CD4-positive, alpha-beta T cell treated with Interleukin-6 for 4 hours (primary cell): ENCODE results near the gene NMRAL1.
A peak's percentile ranks its signal among the peaks of the same experiment; 100 is the strongest.

Experiments
- DNase-seq: peaks from one replicate; pipeline ENCODE4 v3.0.0-alpha.2; 2020; ENCODE audit warnings: mixed read lengths

Gene NMRAL1

GRCh38 chr16:4474192-4474961 is at the start of gene NMRAL1:
NMRAL1 (minus strand) TSS chr16:4474625; CDS start chr16:4474132, 493 bp downstream.
- peak; percentile 89 for DNase-seq

GRCh38 chr16:4523686-4524085 is 49.3 kb upstream of the NMRAL1 start:
- no peak for DNase-seq

GRCh38 chr16:4522051-4522581 is 47.7 kb upstream of the NMRAL1 start:
- no peak for DNase-seq

GRCh38 chr16:4520913-4521312 is 46.5 kb upstream of the NMRAL1 start:
- no peak for DNase-seq

- no peak for DNase-seq
Observed at GRCh38 chr16:4519274-4520058, 45.0 kb upstream of the NMRAL1 start.

- DNase-seq, result peak; percentile 17
Observed at GRCh38 chr16:4517812-4518680, 43.6 kb upstream of the NMRAL1 start.

- no peak for DNase-seq
Observed at GRCh38 chr16:4515611-4516233, 41.3 kb upstream of the NMRAL1 start.

GRCh38 chr16:4514606-4515005 is 40.2 kb upstream of the NMRAL1 start:
- DNase-seq, result peak; percentile 17

GRCh38 chr16:4513881-4514280 is 39.5 kb upstream of the NMRAL1 start:
- DNase-seq, result no peak

- no peak for DNase-seq
Observed at GRCh38 chr16:4513086-4513860, 38.8 kb upstream of the NMRAL1 start.

GRCh38 chr16:4512473-4512872 is 38.0 kb upstream of the NMRAL1 start:
- DNase-seq, result no peak

- peak; percentile 22 for DNase-seq
Observed at GRCh38 chr16:4511441-4512082, 37.1 kb upstream of the NMRAL1 start.

GRCh38 chr16:4510747-4511426 is 36.5 kb upstream of the NMRAL1 start:
- no peak for DNase-seq

- DNase-seq, result no peak
Observed at GRCh38 chr16:4510131-4510530, 35.7 kb upstream of the NMRAL1 start.

- DNase-seq, result no peak
Observed at GRCh38 chr16:4509420-4509819, 35.0 kb upstream of the NMRAL1 start.

- no peak for DNase-seq
Observed at GRCh38 chr16:4508806-4509205, 34.4 kb upstream of the NMRAL1 start.

GRCh38 chr16:4507588-4508345 is 33.3 kb upstream of the NMRAL1 start:
- no peak for DNase-seq

- DNase-seq, result peak; percentile 73
Observed at GRCh38 chr16:4506450-4506849, 32.0 kb upstream of the NMRAL1 start.

- peak; percentile 88 for DNase-seq
Observed at GRCh38 chr16:4505356-4506147, 31.1 kb upstream of the NMRAL1 start.
